Type B pancreatic cell (in vitro differentiated cells): ENCODE measurements around the gene TMEM163. TPM values are rescaled to one million over a fixed set of nuclear protein-coding genes. Genes with fewer than 3 reads are reported as not detected.

ENCODE experiments used
- DNase-seq: peaks from one replicate; pipeline ENCODE4 v3.0.0; 2021; ENCODE audit warnings: mixed read lengths; ENCODE audit not compliant: unreplicated experiment; ENCODE audit errors: extremely low spot score
- H3K27ac Mint-ChIP-seq: 2 replicates; pipeline ENCODE4 v1.8.0; 2021; ENCODE audit warnings: mild to moderate bottlenecking, mixed read lengths
- H3K27me3 Mint-ChIP-seq: 2 replicates; pipeline ENCODE4 v1.8.0; 2021; ENCODE audit warnings: mixed read lengths
- H3K36me3 Mint-ChIP-seq: 2 replicates; pipeline ENCODE4 v1.8.0; 2021; ENCODE audit warnings: mixed read lengths
- H3K4me1 Mint-ChIP-seq: one replicate; pipeline ENCODE4 v1.8.0; 2021; ENCODE audit warnings: mixed read lengths; ENCODE audit not compliant: unreplicated experiment
- H3K4me3 Mint-ChIP-seq: 2 replicates; pipeline ENCODE4 v1.8.0; 2021; ENCODE audit warnings: mild to moderate bottlenecking, mixed read lengths
- H3K9me3 Mint-ChIP-seq: 2 replicates; pipeline ENCODE4 v1.8.0; 2021; ENCODE audit warnings: mixed read lengths
- total RNA-seq: library from RNA; stranded (reverse); gene quantifications from 2 replicates; pipeline ENCODE4 v1.2.1, GENCODE V29; 2021; ENCODE audit warnings: low replicate concordance
- TF ChIP-seq, protein P1 (sequence below): fragments of 200-600 bp; sonication (generic); conservative IDR thresholded peaks from 2 replicates; pipeline ENCODE4 v1.5.0; 2021; ENCODE audit warnings: antibody characterized with exemption, mild to moderate bottlenecking

The TMEM163 gene
- total RNA-seq, 1 donor from 2014 or later: 4.0 TPM

DNA sequence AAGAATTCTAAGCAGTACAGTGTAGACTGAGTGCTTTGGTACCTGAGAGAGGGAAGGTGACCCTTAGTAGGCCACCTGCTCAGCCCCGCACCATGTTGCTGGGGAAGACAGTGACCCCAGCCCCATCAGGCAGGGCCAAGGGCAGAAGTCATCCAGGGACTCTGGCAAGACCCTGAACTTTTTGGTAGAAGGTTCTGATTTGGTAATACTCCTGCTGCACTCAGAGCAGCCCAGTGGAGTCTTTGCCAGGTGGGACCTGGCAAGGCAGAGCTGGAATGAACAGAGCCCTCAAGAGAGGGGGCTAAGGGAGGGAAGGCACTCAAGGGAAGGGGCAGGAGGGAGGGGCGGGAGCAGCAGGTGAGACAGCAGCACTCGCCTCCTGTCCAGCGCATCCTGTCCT lies 273.7 kb downstream of the TMEM163 start:
- TF ChIP-seq, protein P1, sequence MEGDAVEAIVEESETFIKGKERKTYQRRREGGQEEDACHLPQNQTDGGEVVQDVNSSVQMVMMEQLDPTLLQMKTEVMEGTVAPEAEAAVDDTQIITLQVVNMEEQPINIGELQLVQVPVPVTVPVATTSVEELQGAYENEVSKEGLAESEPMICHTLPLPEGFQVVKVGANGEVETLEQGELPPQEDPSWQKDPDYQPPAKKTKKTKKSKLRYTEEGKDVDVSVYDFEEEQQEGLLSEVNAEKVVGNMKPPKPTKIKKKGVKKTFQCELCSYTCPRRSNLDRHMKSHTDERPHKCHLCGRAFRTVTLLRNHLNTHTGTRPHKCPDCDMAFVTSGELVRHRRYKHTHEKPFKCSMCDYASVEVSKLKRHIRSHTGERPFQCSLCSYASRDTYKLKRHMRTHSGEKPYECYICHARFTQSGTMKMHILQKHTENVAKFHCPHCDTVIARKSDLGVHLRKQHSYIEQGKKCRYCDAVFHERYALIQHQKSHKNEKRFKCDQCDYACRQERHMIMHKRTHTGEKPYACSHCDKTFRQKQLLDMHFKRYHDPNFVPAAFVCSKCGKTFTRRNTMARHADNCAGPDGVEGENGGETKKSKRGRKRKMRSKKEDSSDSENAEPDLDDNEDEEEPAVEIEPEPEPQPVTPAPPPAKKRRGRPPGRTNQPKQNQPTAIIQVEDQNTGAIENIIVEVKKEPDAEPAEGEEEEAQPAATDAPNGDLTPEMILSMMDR: no peak
- H3K36me3 Mint-ChIP-seq: peaks cover 10% of the 10 kb centered on the region
- peaks cover 14% of the 10 kb centered on the region for H3K4me1 Mint-ChIP-seq
- no peak overlapping the region for H3K27ac Mint-ChIP-seq
- no peak for DNase-seq
- no peaks in the 10 kb centered on the region for H3K27me3 Mint-ChIP-seq
- no peak overlapping the region for H3K4me3 Mint-ChIP-seq
- no peaks in the 10 kb centered on the region for H3K9me3 Mint-ChIP-seq

DNA sequence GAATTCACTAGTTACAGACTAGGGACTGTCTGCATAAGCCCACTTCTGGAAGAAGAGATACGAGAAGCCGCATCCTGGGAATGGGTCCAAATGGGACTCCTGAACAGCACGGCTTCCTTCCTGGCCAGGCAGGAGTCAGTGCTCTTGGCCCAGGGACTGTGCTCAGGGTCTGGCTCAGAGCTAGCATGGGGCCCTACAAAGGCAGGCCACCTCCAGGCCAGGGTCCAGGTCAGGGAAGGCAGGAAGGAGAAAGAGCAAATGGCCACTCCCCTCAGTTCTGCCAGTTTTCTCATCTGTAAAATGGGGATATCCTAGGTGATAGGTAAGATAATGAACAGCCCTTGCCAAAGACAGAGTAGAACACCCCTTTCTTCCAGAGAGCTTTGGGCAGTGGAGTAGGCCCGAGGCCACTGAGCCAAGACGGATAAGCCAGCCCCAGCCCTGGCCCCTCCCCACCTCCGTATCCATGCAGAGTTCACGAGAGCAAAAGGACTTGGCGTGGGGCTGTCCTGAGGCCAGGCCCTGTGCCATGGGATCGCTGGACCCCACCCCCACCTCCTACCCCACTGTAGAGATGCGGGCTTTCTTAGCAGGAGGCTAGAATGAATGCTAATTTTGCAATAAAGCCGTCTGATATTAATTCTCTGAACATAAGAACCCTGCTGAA lies 274.9 kb downstream of the TMEM163 start:
- Mint-ChIP-seq H3K27ac (no peak overlapping the region), H3K36me3 (peaks cover 13% of the 10 kb centered on the region), H3K4me3 (no peak overlapping the region), H3K27me3 (no peaks in the 10 kb centered on the region), H3K9me3 (no peaks in the 10 kb centered on the region), H3K4me1 (peaks cover 14% of the 10 kb centered on the region)
- TF ChIP-seq, protein P1: no peak
- DNase-seq: no peak

DNA sequence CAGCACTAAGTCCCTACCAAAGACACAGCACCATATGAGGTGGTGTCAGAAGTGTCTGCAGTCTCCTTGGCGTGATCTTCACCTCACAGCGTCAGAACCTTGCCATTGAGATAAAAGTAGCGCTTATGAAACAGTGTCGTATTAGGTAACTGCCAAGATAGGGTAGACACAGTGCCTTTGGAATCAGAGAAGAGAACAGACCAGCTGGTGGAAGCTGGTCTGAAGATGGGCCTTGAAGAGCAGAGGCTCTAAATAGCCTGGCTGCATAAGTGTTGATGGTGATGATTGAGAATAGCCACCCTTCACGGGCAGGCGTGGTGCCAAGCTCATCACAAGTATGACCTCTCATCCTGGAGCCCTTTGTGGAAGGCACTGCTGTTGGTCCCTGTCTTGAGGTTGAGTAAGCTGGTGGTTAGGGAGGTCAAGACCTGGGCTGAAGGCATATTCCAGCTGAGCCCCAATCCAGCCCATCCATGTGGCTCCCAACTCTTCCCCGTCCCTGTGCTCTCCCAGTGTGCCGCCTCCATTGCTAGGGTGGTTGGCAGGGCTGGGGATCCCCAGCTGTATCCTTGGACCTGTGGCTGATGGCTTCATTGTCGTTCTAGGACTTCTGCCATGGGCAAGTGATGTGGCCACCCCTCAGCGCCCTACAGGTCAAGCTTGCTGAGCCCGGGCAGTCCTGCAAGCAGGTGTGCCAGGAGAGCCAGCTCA lies 277.5 kb downstream of the TMEM163 start:
- H3K27ac Mint-ChIP-seq: no peak overlapping the region
- H3K4me3 Mint-ChIP-seq: no peak overlapping the region
- H3K27me3 Mint-ChIP-seq: no peaks in the 10 kb centered on the region
- no peaks in the 10 kb centered on the region for H3K9me3 Mint-ChIP-seq
- H3K4me1 Mint-ChIP-seq: peaks cover 5% of the 10 kb centered on the region
- H3K36me3 Mint-ChIP-seq: peaks cover 18% of the 10 kb centered on the region
- TF ChIP-seq, protein P1: no peak
- no peak for DNase-seq

DNA sequence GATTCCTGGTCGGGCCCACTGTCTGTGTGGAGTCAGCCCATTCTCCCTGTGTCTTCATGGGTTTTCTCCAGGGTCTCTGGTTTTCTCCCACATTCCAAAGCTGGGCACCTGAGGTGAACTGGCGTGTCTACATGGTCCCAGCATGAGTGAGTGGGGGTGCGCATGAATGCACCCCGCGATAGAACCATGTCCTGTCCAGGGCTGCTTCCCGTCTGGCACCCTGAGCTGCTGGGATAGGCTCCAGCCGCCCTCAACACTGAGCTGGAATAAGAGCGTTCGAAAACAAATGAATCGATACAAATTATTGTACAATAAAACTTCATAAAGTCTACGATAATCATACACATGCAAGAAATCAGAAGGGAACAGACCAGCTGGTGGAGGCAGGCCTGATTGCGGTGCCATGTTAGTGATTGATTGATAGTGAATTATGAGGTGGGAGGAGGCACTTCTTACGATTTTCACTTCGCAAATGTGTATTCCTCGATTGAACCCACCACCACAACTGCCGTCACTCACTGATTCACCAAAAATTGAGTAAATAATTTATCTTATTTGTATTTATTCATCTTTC lies 278.4 kb downstream of the TMEM163 start:
- Mint-ChIP-seq H3K9me3 (no peaks in the 10 kb centered on the region), H3K36me3 (peaks cover 19% of the 10 kb centered on the region), H3K27ac (no peak overlapping the region), H3K27me3 (no peaks in the 10 kb centered on the region), H3K4me3 (no peak overlapping the region), H3K4me1 (no peaks in the 10 kb centered on the region)
- TF ChIP-seq, protein P1: no peak
- no peak for DNase-seq

DNA sequence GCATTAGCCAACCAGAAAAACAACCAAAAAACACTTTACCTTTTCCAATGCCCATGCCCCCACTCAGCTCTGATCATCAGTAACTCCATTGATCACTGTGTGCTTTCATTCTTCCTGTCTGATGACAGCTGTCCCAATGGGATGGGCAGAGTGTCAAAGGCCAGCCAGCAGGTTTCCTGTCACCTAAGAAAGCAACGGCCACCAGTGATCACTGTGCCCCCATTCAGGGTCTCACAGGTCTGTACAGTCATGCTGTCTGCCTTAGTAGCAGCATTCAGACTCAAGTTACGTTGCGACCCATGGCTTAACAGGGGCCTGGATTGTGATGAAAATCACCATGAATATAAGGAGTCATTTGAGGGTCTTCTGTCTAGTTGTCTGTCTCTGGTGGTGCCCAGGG lies 280.4 kb downstream of the TMEM163 start:
- Mint-ChIP-seq H3K9me3 (no peaks in the 10 kb centered on the region), H3K4me1 (no peaks in the 10 kb centered on the region), H3K4me3 (no peak overlapping the region), H3K27ac (no peak overlapping the region), H3K36me3 (peaks cover 33% of the 10 kb centered on the region), H3K27me3 (no peaks in the 10 kb centered on the region)
- TF ChIP-seq, protein P1: no peak
- no peak for DNase-seq
